NCI-H1048 (cell line): ENCODE data around the gene REC114.
"Not testable (repeated sequence)": the region's sequence is repeated elsewhere in the genome, so short reads cannot be mapped to it uniquely, and the experiment has no call there.

ENCODE experiments used
- DNase-seq: peaks from one replicate; lab custom pipeline; 2025; lab: John Stamatoyannopoulos, UW

Gene REC114

GRCh38 chr15:73527598-73527997 is 84.6 kb downstream of the REC114 start:
- no peak for DNase-seq

- no peak for DNase-seq
These were observed 87.7 kb downstream of the REC114 start for GRCh38 chr15:73530649-73531048.

- no peak for DNase-seq
These were observed 95.2 kb downstream of the REC114 start for GRCh38 chr15:73538123-73538522.

- no peak for DNase-seq
These were observed 95.7 kb downstream of the REC114 start for GRCh38 chr15:73538563-73539211.

GRCh38 chr15:73539212-73540128 is 96.5 kb downstream of the REC114 start:
- DNase-seq, result no peak

- no peak for DNase-seq
These were observed 97.2 kb downstream of the REC114 start for GRCh38 chr15:73540161-73540560.

GRCh38 chr15:73541479-73541878 is 98.5 kb downstream of the REC114 start:
- DNase-seq, result no peak

GRCh38 chr15:73548925-73549324 is 106.0 kb downstream of the REC114 start:
- DNase-seq, result not testable (repeated sequence)

- DNase-seq, result no peak
These were observed 107.2 kb downstream of the REC114 start for GRCh38 chr15:73550190-73550589.

- DNase-seq, result no peak
These were observed 112.1 kb downstream of the REC114 start for GRCh38 chr15:73555080-73555479.

GRCh38 chr15:73558529-73558928 is 115.6 kb downstream of the REC114 start:
- no peak for DNase-seq

GRCh38 chr15:73560501-73561117 is 117.6 kb downstream of the REC114 start:
- no peak for DNase-seq

- no peak for DNase-seq
These were observed 121.3 kb downstream of the REC114 start for GRCh38 chr15:73564255-73564654.

- no peak for DNase-seq
These were observed 124.1 kb downstream of the REC114 start for GRCh38 chr15:73567020-73567419.

GRCh38 chr15:73568564-73569280 is 125.8 kb downstream of the REC114 start:
- no peak for DNase-seq

- DNase-seq, result no peak
These were observed 126.4 kb downstream of the REC114 start for GRCh38 chr15:73569361-73569760.

GRCh38 chr15:73570355-73571032 is 127.5 kb downstream of the REC114 start:
- DNase-seq, result no peak

- DNase-seq, result no peak
These were observed 128.4 kb downstream of the REC114 start for GRCh38 chr15:73571346-73571745.

GRCh38 chr15:73572296-73572695 is 129.3 kb downstream of the REC114 start:
- no peak for DNase-seq

GRCh38 chr15:73573037-73573436 is 130.1 kb downstream of the REC114 start:
- no peak for DNase-seq

- DNase-seq, result no peak
These were observed 130.6 kb downstream of the REC114 start for GRCh38 chr15:73573572-73573971.
